DND-41 (cell line): Measurements from ENCODE around the gene TMEM184C.
A peak's percentile ranks its signal among the peaks of the same experiment; 100 is the strongest.

Experiments used
- ATAC-seq: fragments of 200-7000 bp; cut with Tn5 transposase; 3 replicates; pipeline ENCODE4 v1.9.1; 2021; ENCODE audit warnings: low read depth; ENCODE audit not compliant: insufficient read depth
- DNase-seq: peaks from one replicate; pipeline ENCODE4 v3.0.0-alpha.2; 2020
- H2AFZ ChIP-seq: 2 replicates; pipeline ENCODE4 v1.6.0; 2012; ENCODE audit warnings: low read depth, low read length
- H3K27ac ChIP-seq: 2 replicates; pipeline ENCODE4 v1.5.1; 2012; ENCODE audit warnings: low read length, inconsistent platforms
- H3K27me3 ChIP-seq: fragments of 200-600 bp; sonication (generic); 2 replicates; pipeline ENCODE4 v1.6.0; 2012; ENCODE audit warnings: low read length, mild to moderate bottlenecking, inconsistent platforms; ENCODE audit not compliant: insufficient read depth, poor library complexity
- H3K36me3 ChIP-seq: 2 replicates; pipeline ENCODE4 v1.5.1; 2012; ENCODE audit warnings: low read length, inconsistent platforms; ENCODE audit not compliant: insufficient read depth
- H3K4me1 ChIP-seq: 2 replicates; pipeline ENCODE4 v1.5.1; 2012; ENCODE audit warnings: mild to moderate bottlenecking, low read length; ENCODE audit not compliant: insufficient read depth
- H3K4me2 ChIP-seq: 2 replicates; pipeline ENCODE4 v1.6.0; 2012; ENCODE audit warnings: mild to moderate bottlenecking, moderate library complexity, low read length, inconsistent platforms; ENCODE audit not compliant: insufficient read depth
- H3K4me3 ChIP-seq, 2 experiments: fragments of 200-600 bp in 1 of 2; shearing (Covaris generic) in 1 of 2; 2 replicates each; pipeline ENCODE4 v1.5.1; 2012 to 2016; ENCODE audit warnings: inconsistent platforms in 2 of 2, low read length in 2 of 2, mild to moderate bottlenecking in 2 of 2, low read depth in 1 of 2, moderate library complexity in 1 of 2
- H3K79me2 ChIP-seq: 2 replicates; pipeline ENCODE4 v1.6.0; 2012; ENCODE audit warnings: low read length, inconsistent platforms; ENCODE audit not compliant: insufficient read depth
- H3K9ac ChIP-seq: 2 replicates; pipeline ENCODE4 v1.6.0; 2012; ENCODE audit warnings: low read depth, mild to moderate bottlenecking, inconsistent platforms, low read length, moderate library complexity
- H3K9me3 ChIP-seq: 2 replicates; pipeline ENCODE4 v1.5.1; 2012; ENCODE audit warnings: low read length, moderate library complexity, mild to moderate bottlenecking, inconsistent platforms; ENCODE audit not compliant: insufficient read depth, severe bottlenecking
- H4K20me1 ChIP-seq: 2 replicates; pipeline ENCODE4 v1.6.0; 2012; ENCODE audit warnings: low read length; ENCODE audit not compliant: insufficient read depth
- CTCF ChIP-seq: IDR thresholded peaks from 2 replicates; pipeline ENCODE4 v1.5.1; 2012; ENCODE audit warnings: borderline replicate concordance, low read length, moderate library complexity, mild to moderate bottlenecking; ENCODE audit not compliant: poor library complexity, severe bottlenecking; ENCODE audit errors: extremely low read depth
- EZH2 ChIP-seq: IDR thresholded peaks from 3 replicates; pipeline ENCODE4 v1.6.1; 2012; ENCODE audit warnings: borderline replicate concordance, low read depth, mild to moderate bottlenecking, moderate library complexity, low read length, inconsistent platforms; ENCODE audit not compliant: severe bottlenecking

Gene TMEM184C

DNA sequence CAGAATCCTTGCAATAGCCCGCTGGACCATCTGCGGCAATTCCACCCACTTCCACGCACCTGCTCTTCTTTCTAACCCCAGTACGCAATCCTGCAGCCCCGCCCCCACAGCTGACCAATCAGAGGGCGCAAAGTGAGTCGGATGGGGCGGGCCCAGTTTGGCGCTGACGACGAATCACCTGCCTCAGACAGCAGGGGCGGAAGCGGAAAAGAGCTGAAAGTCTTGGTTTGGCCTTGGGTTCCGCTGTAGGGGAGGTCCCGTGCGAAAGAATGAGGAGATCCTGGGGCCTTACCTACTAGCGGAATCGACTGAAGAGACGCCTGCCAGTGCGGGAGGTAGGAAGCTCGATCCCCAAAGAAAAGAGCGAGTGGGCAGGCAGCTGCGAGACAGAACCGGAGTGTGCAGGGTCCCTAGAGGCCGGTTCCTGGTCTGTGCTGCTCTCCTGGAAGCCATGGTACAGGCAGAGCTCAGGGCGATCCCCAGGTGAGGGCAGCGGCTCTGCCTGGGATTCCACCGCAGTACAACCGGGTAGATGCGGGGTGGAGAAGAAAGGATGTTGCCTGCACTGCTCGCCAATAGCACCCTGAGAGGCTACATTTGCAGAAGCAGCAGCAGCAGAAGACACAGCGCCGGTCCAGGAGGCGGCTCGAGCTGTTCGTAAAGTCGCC, at the start of gene TMEM184C:
TSS of gene TMEM184C (plus strand) at position 225 of the 668 bp plus-strand sequence. CDS start 560 bp downstream, outside the sequence.
- DNase-seq (peak; percentile 97), ATAC-seq (peak; percentile 99)
- Histone ChIP-seq H3K36me3 (peaks cover 4% of the 10 kb centered on the region; the same call in 1 of the 2 replicates), H2AFZ (peak within 1 kb of the TSS; percentile 96), H4K20me1 (0 out of 2 replicates have a peak, but pooled peaks cover 5% of the 10 kb centered on the region), H3K4me1 (peaks cover 46% of the 10 kb centered on the region), H3K4me3 (peak within 1 kb of the TSS; percentile 75 to 96), H3K9ac (peak within 1 kb of the TSS; percentile 83), H3K79me2 (peaks cover 45% of the 10 kb centered on the region), H3K9me3 (no peaks in the 10 kb centered on the region), H3K27ac (peak within 1 kb of the TSS; percentile 87), H3K4me2 (peak within 1 kb of the TSS; percentile 82), H3K27me3 (no peaks in the 10 kb centered on the region)
- no peak for TF ChIP-seq EZH2
- TF ChIP-seq CTCF: no peak

DNA sequence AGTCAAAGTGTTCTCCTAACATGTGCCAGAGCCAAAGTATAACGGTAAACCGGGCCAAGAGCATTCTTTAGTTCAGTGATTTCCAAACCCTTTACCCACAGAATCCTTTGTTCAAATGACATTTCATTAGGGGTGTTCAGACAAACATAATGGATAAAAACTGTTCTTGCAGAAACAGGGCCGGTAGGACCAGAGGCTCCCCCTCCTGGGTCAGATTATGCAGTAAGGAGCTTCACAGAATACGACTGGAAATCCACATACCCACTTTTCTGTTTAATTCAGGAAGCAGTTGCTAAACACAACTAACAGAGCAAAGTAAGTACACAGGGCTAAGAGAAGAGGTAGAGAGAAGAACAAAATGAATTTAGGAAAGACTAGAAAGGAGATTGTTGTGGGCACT, 46.6 kb upstream of the TMEM184C start:
- no peaks in the 10 kb centered on the region for H3K4me1 ChIP-seq
- H3K9ac ChIP-seq: no peak overlapping the region
- H3K27me3 ChIP-seq: no peaks in the 10 kb centered on the region
- no peak for TF ChIP-seq CTCF
- no peak for TF ChIP-seq EZH2
- ATAC-seq (no peak), DNase-seq (no peak)
- no peak overlapping the region for H3K4me2 ChIP-seq
- no peak overlapping the region for H3K4me3 ChIP-seq
- no peaks in the 10 kb centered on the region for H4K20me1 ChIP-seq
- H3K9me3 ChIP-seq: peaks cover 2% of the 10 kb centered on the region
- no peak overlapping the region for H3K27ac ChIP-seq
- H3K36me3 ChIP-seq: no peaks in the 10 kb centered on the region
- H2AFZ ChIP-seq: no peak overlapping the region
- no peaks in the 10 kb centered on the region for H3K79me2 ChIP-seq

DNA sequence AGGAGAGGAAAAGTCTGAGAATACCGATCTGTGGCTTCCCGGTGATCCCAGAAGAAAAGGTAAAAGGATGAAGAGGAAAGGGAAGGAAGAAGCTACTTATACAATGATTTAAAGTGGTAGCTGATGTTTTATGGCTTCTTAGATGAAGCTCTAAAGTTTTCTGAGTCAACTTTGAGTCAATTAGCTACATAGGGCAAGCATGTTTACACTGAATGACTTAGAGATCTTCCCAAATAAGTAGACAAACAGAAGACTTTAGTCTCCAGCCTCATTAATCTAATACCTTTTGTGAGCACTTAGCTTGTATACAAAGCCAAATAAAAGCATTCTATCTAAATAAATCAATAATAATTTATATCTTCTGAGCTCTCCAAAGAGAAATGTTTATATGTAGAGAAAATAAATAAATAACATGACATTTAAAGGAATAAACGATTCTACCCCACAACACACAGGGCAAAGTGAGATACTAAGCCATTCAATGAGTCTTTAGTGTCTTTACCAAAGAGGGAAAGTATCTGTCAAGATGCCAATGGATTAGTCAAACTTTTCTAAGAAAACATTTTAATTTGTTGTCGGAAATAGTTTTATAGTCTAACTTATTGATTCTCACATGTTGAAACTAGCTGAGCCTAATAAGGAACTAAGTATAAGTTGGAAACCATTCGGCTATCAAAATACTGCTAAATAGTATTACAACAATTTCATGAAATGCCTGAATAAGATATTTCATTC, 46.0 kb upstream of the TMEM184C start:
- H3K4me3 ChIP-seq: no peak overlapping the region
- no peak overlapping the region for H2AFZ ChIP-seq
- H3K27ac ChIP-seq: no peak overlapping the region
- H3K36me3 ChIP-seq: no peaks in the 10 kb centered on the region
- no peaks in the 10 kb centered on the region for H4K20me1 ChIP-seq
- TF ChIP-seq EZH2: no peak
- DNase-seq: no peak
- ATAC-seq: no peak
- no peaks in the 10 kb centered on the region for H3K4me1 ChIP-seq
- H3K79me2 ChIP-seq: no peaks in the 10 kb centered on the region
- H3K9ac ChIP-seq: no peak overlapping the region
- peaks cover 2% of the 10 kb centered on the region for H3K9me3 ChIP-seq
- H3K27me3 ChIP-seq: no peaks in the 10 kb centered on the region
- no peak overlapping the region for H3K4me2 ChIP-seq

DNA sequence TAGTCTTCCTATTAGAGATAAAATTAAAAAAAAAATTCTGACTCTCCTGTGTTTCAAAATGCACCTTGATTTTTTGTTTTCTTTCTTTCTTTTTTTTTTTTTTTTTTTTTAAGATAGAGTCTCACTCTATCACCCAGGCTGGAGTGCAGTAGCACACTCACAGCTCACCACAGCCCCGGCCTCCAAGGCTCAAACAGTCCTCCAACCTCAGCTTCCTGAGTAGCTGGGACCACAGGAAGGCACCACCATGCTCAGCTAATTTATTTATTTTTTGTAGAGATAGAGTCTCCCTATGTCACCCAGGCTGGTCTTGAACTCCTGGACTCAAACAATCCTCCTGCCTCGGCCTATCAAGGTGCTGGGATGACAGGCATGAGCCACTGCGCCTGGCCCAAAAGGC, 41.1 kb upstream of the TMEM184C start:
- no peaks in the 10 kb centered on the region for H3K27me3 ChIP-seq
- H3K9ac ChIP-seq: no peak overlapping the region
- TF ChIP-seq EZH2: no peak
- no peak for TF ChIP-seq CTCF
- DNase-seq: peak; percentile 22
- H3K4me3 ChIP-seq: no peak overlapping the region
- peak; percentile 69 for ATAC-seq
- H3K4me2 ChIP-seq: no peak overlapping the region
- no peaks in the 10 kb centered on the region for H4K20me1 ChIP-seq
- H3K79me2 ChIP-seq: no peaks in the 10 kb centered on the region
- H3K4me1 ChIP-seq: no peaks in the 10 kb centered on the region
- no peaks in the 10 kb centered on the region for H3K9me3 ChIP-seq
- no peaks in the 10 kb centered on the region for H3K36me3 ChIP-seq
- H2AFZ ChIP-seq: no peak overlapping the region
- no peak overlapping the region for H3K27ac ChIP-seq
